Temporal lobe (tissue), 1 donor: ENCODE data around the gene OR5F1. TPM values are rescaled to one million over a fixed set of nuclear protein-coding genes. Genes with fewer than 3 reads are reported as not detected.

Experiments
- total RNA-seq: library from RNA; depleted of rRNA; stranded (reverse); fragments of >200 nt; gene quantifications from one replicate; pipeline ENCODE4 v1.2.3, GENCODE V29; 2014

Gene OR5F1
- total RNA-seq, 1 donor from 2014 or later, result not detected

Other genes with a start within 250 kb of the OR5F1 start
- not detected for gene OR5D13, start 221.2 kb downstream of the OR5F1 start, total RNA-seq
- not detected for gene OR5D14, start 199.1 kb downstream of the OR5F1 start, total RNA-seq
- gene OR5L1, start 183.3 kb downstream of the OR5F1 start, total RNA-seq, result not detected
- not detected for gene OR5D18, start 175.0 kb downstream of the OR5F1 start, total RNA-seq
- gene OR5L2, start 167.4 kb downstream of the OR5F1 start, total RNA-seq, result not detected
- not detected for gene OR5D16, start 155.9 kb downstream of the OR5F1 start, total RNA-seq
- not detected for gene TRIM51, start 111.3 kb downstream of the OR5F1 start, total RNA-seq
- gene OR5W2, start 80.0 kb downstream of the OR5F1 start, total RNA-seq, result not detected
- not detected for gene OR5I1, start 58.2 kb downstream of the OR5F1 start, total RNA-seq
- gene OR10AG1, start 24.7 kb downstream of the OR5F1 start, total RNA-seq, result not detected
- gene OR5AS1, start 33.0 kb upstream of the OR5F1 start, total RNA-seq, result not detected
- gene OR8I2, start 98.7 kb upstream of the OR5F1 start, total RNA-seq, result not detected
- gene OR8H2, start 109.1 kb upstream of the OR5F1 start, total RNA-seq, result not detected
- gene OR8H3, start 127.7 kb upstream of the OR5F1 start, total RNA-seq, result not detected
- not detected for gene OR8J3, start 145.6 kb upstream of the OR5F1 start, total RNA-seq
- gene OR8K5, start 165.7 kb upstream of the OR5F1 start, total RNA-seq, result not detected
- not detected for gene OR5J2, start 182.0 kb upstream of the OR5F1 start, total RNA-seq
- not detected for gene OR5T2, start 239.6 kb upstream of the OR5F1 start, total RNA-seq